HepG2 (cell line): ENCODE data around the gene ST6GAL2. TPM values are rescaled to one million over a fixed set of nuclear protein-coding genes. Genes with fewer than 3 reads are reported as not detected.

Experiments
- ATAC-seq: fragments of 200-7000 bp; cut with Tn5 transposase; 3 replicates; pipeline ENCODE4 v1.9.1; 2020; ENCODE audit warnings: mild to moderate bottlenecking, moderate library complexity
- Bru-seq: library from RNA; stranded (reverse); fragments of 400-500 nt; gene quantifications from one replicate; lab custom pipeline; 2021; lab: Mats Ljungman, UMichigan
- BruChase-seq, 2 experiments: library from RNA; stranded (reverse); fragments of 400-500 nt; gene quantifications; one replicate each; lab custom pipeline; 2021; lab: Mats Ljungman, UMichigan
- BruUV-seq: library from RNA; stranded (reverse); fragments of 400-500 nt; replicated peaks from 2 replicates; lab custom pipeline; 2021; lab: Mats Ljungman, UMichigan
- CTCF ChIA-PET: fragments of 300-600 bp; formaldehyde crosslinking; extraction: SDS; loops from one replicate; lab custom pipeline; 2021; ENCODE audit warnings: low total read pairs, inconsistent platforms, low intra/inter-chr PET ratio; lab: Yijun Ruan, JAX
- POLR2A ChIA-PET: fragments of 350-600 bp; sonication (Branson Sonifier 250); formaldehyde crosslinking; loops from one replicate; lab custom pipeline; 2020; ENCODE audit warnings: antibody characterized with exemption, inconsistent platforms; lab: Yijun Ruan, JAX
- DNase-seq: peaks from one replicate; pipeline ENCODE4 v3.0.0-alpha.2; 2015; ENCODE audit warnings: low spot score
- FAIRE-seq: peaks from 3 replicates; lab custom pipeline; 2011; peaks lifted over from hg19 to GRCh38; lab: Jason Lieb, UNC
- H2AFZ ChIP-seq: one replicate; pipeline ENCODE4 v1.6.1; 2011; ENCODE audit warnings: low read length, inconsistent platforms
- H3K27ac ChIP-seq: fragments of 300-600 bp; 3 replicates; pipeline ENCODE4 v1.8.0; 2011; ENCODE audit warnings: mixed run types, mild to moderate bottlenecking, mixed read lengths, low read length, inconsistent platforms; ENCODE audit not compliant: insufficient read depth; ENCODE audit errors: extremely low read length
- H3K27me3 ChIP-seq, 2 experiments: fragments of 200-600 bp in 1 of 2; 2 replicates in 1 of 2; 3 replicates in 1 of 2; pipeline versions ENCODE4 v1.6.0 to v1.8.0; 2011; ENCODE audit warnings: low read length in 2 of 2, mild to moderate bottlenecking in 2 of 2, moderate library complexity in 2 of 2, inconsistent platforms in 1 of 2; ENCODE audit not compliant: insufficient read depth in 2 of 2, control insufficient read depth in 1 of 2
- H3K36me3 ChIP-seq, 2 experiments: fragments of 200-600 bp in 1 of 2; replicated peaks in 1 of 2; 2 replicates in 1 of 2; 3 replicates in 1 of 2; pipeline versions ENCODE4 v1.5.1 to v1.8.0; 2011; ENCODE audit warnings: low read length in 2 of 2, inconsistent platforms in 1 of 2; ENCODE audit not compliant: insufficient read depth in 2 of 2, control insufficient read depth in 1 of 2
- H3K4me1 ChIP-seq: 2 replicates; pipeline ENCODE4 v1.5.1; 2012; ENCODE audit warnings: low read length, inconsistent platforms; ENCODE audit not compliant: insufficient read depth
- H3K4me2 ChIP-seq: 2 replicates; pipeline ENCODE4 v1.6.0; 2011; ENCODE audit warnings: low read depth, low read length, inconsistent platforms
- H3K4me3 ChIP-seq, 3 experiments: fragments of 200-600 bp in 1 of 3; sonication (generic), shearing (Covaris generic) in 1 of 3; replicated peaks in 1 of 3; 2 replicates each; pipeline ENCODE4 v1.5.1; 2011 to 2016; ENCODE audit warnings: low read length in 3 of 3, inconsistent platforms in 2 of 3, low read depth in 2 of 3, mild to moderate bottlenecking in 2 of 3, control low read depth in 1 of 3, mixed read lengths in 1 of 3; ENCODE audit not compliant: insufficient read depth in 1 of 3
- H3K79me2 ChIP-seq: one replicate; pipeline ENCODE4 v1.6.1; 2011; ENCODE audit warnings: low read length, inconsistent platforms; ENCODE audit not compliant: insufficient read depth
- H3K9ac ChIP-seq: 2 replicates; pipeline ENCODE4 v1.6.0; 2011; ENCODE audit warnings: mild to moderate bottlenecking, low read depth, low read length, inconsistent platforms; ENCODE audit not compliant: insufficient read depth
- H3K9me3 ChIP-seq: 2 replicates; pipeline ENCODE4 v1.5.1; 2012; ENCODE audit warnings: mild to moderate bottlenecking, low read length
- H4K20me1 ChIP-seq: 2 replicates; pipeline ENCODE4 v1.6.0; 2011; ENCODE audit warnings: inconsistent platforms, mild to moderate bottlenecking, low read length, moderate library complexity; ENCODE audit not compliant: insufficient read depth
- DNMT1 ChIP-seq: sonication (generic); formaldehyde crosslinking; IDR thresholded peaks from 2 replicates; pipeline ENCODE4 v1.5.1; 2020; ENCODE audit warnings: mild to moderate bottlenecking, missing genetic modification reagents
- IKZF5 ChIP-seq: IDR thresholded peaks from 2 replicates; pipeline ENCODE4 v1.6.1; 2018; ENCODE audit warnings: missing genetic modification reagents, mild to moderate bottlenecking, missing compliant biosample characterization
- PHF21A ChIP-seq: sonication (generic); formaldehyde crosslinking; IDR thresholded peaks from 2 replicates; pipeline ENCODE4 v1.5.0; 2020; ENCODE audit warnings: mild to moderate bottlenecking, missing genetic modification reagents
- U2AF2 ChIP-seq: fragments of 200-400 bp; formaldehyde crosslinking; IDR thresholded peaks from 2 replicates; pipeline ENCODE4 v1.6.1; 2017; ENCODE audit warnings: low read depth, mild to moderate bottlenecking, low read length
- ZNF296 ChIP-seq: sonication (generic); formaldehyde crosslinking; conservative IDR thresholded peaks from 2 replicates; pipeline ENCODE4 v1.5.0; 2020; ENCODE audit warnings: mild to moderate bottlenecking, missing genetic modification reagents
- ZXDC ChIP-seq: sonication (generic); formaldehyde crosslinking; IDR thresholded peaks from 2 replicates; pipeline ENCODE4 v1.5.0; 2020; ENCODE audit warnings: mild to moderate bottlenecking, missing genetic modification reagents
- WGBS: methylation state at CpG from one replicate; pipeline ENCODE4 v1.1.6; 2017; ENCODE audit warnings: low lambda C conversion rate; 5-methylcytosine and 5-hydroxymethylcytosine counted together
- in situ Hi-C: cut with HindIII; loops from 2 replicates; pipeline ENCODE4 v1.10.0; 2017; ENCODE audit warnings: low pct_unique_long_range_greater_than_20kb; ENCODE audit not compliant: extremely low pct_ligation_motif_present
- intact Hi-C: fragments of 100-400 bp; cut with micrococcal nuclease; formaldehyde crosslinking; loops from one replicate; pipeline ENCODE4 v1.10.0; 2022; ENCODE audit not compliant: unreplicated experiment
- long read RNA-seq, 2 experiments: library from RNA in 1 of 2; library from polyadenylated mRNA in 1 of 2; stranded (forward) in 1 of 2; unstranded in 1 of 2; transcript quantifications; one replicate each; pipeline ENCODE4 v2.0.0, GENCODE V29; 2019 to 2022
- polyA minus RNA-seq, 3 experiments: library from RNA; depleted of rRNA, polyadenylated mRNA; stranded (reverse); fragments of >200 nt; gene quantifications; 2 replicates each; pipeline ENCODE4 v1.2.3, GENCODE V29; 2011; ENCODE audit warnings: low replicate concordance in 1 of 3
- polyA plus RNA-seq, 8 experiments: library from polyadenylated mRNA; depleted of rRNA in 3 of 8; stranded (reverse) in 7 of 8; unstranded in 1 of 8; fragments of >200 nt; fragmentation: Illumina TruSeq in 4 of 8; extraction: Trizol in 4 of 8; gene quantifications; 2 replicates each; pipeline versions ENCODE4 v1.2.1 to v1.2.3, GENCODE V29; 2011 to 2016; ENCODE audit warnings: low read depth in 4 of 8, missing spikeins in 1 of 8, mixed read lengths in 1 of 8; ENCODE audit not compliant: insufficient read depth in 1 of 8
- total RNA-seq, 5 experiments: library from RNA; depleted of rRNA; stranded (reverse); fragments of >200 nt; fragmentation: Illumina TruSeq; extraction: Trizol; gene quantifications; 2 replicates each; pipeline ENCODE4 v1.2.3, GENCODE V29; 2016; ENCODE audit warnings: low read depth in 1 of 5
- TF ChIP-seq, protein P1 (sequence below): sonication (generic); formaldehyde crosslinking; IDR thresholded peaks from 2 replicates; pipeline ENCODE4 v1.4.0; 2020; ENCODE audit warnings: missing genetic modification reagents

Gene ST6GAL2
- total RNA-seq (2016; rRNA removed; fragmentation: Illumina TruSeq; extraction: Trizol) (not detected in 2 replicates), polyA plus RNA-seq (2011; rRNA removed) (not detected in 2 replicates), polyA minus RNA-seq (2011; rRNA and poly(A)+ RNA removed; ENCODE audit: low replicate concordance) (not detected in 2 replicates), Bru-seq, nascent RNA (percentile 1 among the genes with signal in this experiment), BruChase-seq, experiment 1, labeled RNA remaining after a 6-hour chase (not detected), BruChase-seq, experiment 2, labeled RNA remaining after a 2-hour chase (percentile 3 among the genes with signal in this experiment)
- total RNA-seq (2016; cell fraction: cytosol; rRNA removed; fragmentation: Illumina TruSeq; extraction: Trizol; ENCODE audit: low read depth): not detected in 2 replicates
- total RNA-seq (2016; cell fraction: insoluble cytoplasmic fraction; rRNA removed; fragmentation: Illumina TruSeq; extraction: Trizol): not detected in 2 replicates
- total RNA-seq (2016; cell fraction: membrane; rRNA removed; fragmentation: Illumina TruSeq; extraction: Trizol): not detected in 2 replicates
- not detected in 2 replicates for total RNA-seq (2016; cell fraction: nucleus; rRNA removed; fragmentation: Illumina TruSeq; extraction: Trizol)
- not detected in 2 replicates for polyA plus RNA-seq (2011; cell fraction: cytosol; rRNA removed)
- polyA plus RNA-seq (2011; cell fraction: nucleus; rRNA removed): not detected in 2 replicates
- polyA plus RNA-seq (2012): not detected in 2 replicates
- not detected in 2 replicates for polyA plus RNA-seq (2016; cell fraction: cytosol; fragmentation: Illumina TruSeq; extraction: Trizol; ENCODE audit: low read depth)
- polyA plus RNA-seq (2016; cell fraction: insoluble cytoplasmic fraction; fragmentation: Illumina TruSeq; extraction: Trizol; ENCODE audit: low read depth): not detected in 2 replicates
- not detected in 2 replicates for polyA plus RNA-seq (2016; cell fraction: membrane; fragmentation: Illumina TruSeq; extraction: Trizol; ENCODE audit: low read depth)
- not detected in 2 replicates for polyA plus RNA-seq (2016; cell fraction: nucleus; fragmentation: Illumina TruSeq; extraction: Trizol; ENCODE audit: insufficient read depth, low read depth)
- not detected in 2 replicates for polyA minus RNA-seq (2011; cell fraction: cytosol; rRNA and poly(A)+ RNA removed)
- polyA minus RNA-seq (2011; cell fraction: nucleus; rRNA and poly(A)+ RNA removed): not detected in 2 replicates
- long read RNA-seq, experiment 1: 0 reads
- long read RNA-seq, experiment 2: 0 reads

DNA sequence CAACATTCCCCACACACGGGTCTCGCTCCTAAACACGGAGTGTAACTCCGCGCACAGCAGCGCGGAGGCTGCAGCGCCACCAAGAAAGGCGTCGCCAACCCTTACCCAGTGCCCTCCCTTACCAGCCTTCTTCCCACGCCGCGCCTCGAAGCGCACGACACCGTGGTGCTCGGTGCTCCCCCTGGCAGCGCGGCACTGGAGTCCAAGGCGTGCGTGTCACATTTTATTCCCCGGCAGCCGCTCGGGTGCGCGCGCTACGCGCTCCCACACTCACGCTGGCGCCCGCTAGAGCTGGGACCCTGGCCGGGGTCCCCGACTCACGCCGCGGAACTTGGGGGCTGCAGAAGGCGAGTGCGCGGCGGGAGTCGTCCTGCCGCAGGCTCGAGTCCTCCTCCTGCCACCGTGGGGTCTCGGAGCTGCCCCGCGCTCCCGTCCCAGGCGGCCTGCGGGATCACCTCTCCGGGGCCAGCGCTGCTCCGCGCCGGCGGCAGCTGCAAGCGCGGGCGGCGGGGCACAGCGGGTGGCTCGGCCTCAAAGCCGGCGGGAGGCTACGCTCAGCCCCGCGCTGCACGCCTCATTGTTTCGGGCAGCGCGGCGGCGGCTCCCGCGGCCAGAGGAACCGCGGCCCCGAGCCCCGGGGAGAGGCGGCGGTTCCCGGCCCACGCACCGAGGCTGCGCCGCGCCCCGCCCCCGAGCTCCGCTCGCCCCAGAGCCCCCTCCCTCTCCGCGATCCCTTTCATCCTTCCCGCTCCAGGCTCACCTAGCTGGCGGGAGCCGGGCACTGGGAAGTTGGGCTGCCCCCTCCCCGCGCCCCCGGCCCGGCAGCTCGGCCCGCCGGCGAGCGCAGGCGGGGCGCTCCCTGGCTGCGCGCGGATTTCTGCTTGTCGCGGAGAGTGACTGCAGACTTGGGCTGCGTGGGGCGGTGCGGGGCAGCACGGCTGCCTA, at the start of gene ST6GAL2:
Gene ST6GAL2, minus strand, starts transcription at position 197 of the 945 bp plus-strand sequence. CDS start 42,190 bp downstream, outside the sequence.
- peak; percentile 78 for ATAC-seq

More for the DNA sequence above, at the start of gene ST6GAL2:
- 44% methylated on average over 96 of the region's 118 CpGs for WGBS
- H4K20me1 ChIP-seq: no peaks in the 10 kb centered on the region
- intact Hi-C loops: no loop called here
- H3K79me2 ChIP-seq: no peaks in the 10 kb centered on the region
- no peak within 1 kb of the TSS for H3K27ac ChIP-seq
- H3K4me1 ChIP-seq: no peaks in the 10 kb centered on the region
- ChIA-PET POLR2A (no interaction called here), CTCF (no interaction called here)
- H3K9ac ChIP-seq: no peak within 1 kb of the TSS
- in situ Hi-C loops: no loop called here
- peak within 1 kb of the TSS; percentile 19; the same call in 1 of the 2 replicates for H3K4me2 ChIP-seq
- TF ChIP-seq ZNF296 (CRISPR knock-in tag) (no peak), DNMT1 (CRISPR knock-in tag) (0 out of 2 replicates have a peak, but pooled peaks have one; percentile 37), PHF21A (no peak), IKZF5 (CRISPR knock-in tag) (no peak), ZXDC (CRISPR knock-in tag) (no peak), U2AF2 (no peak)
- TF ChIP-seq, protein P1, sequence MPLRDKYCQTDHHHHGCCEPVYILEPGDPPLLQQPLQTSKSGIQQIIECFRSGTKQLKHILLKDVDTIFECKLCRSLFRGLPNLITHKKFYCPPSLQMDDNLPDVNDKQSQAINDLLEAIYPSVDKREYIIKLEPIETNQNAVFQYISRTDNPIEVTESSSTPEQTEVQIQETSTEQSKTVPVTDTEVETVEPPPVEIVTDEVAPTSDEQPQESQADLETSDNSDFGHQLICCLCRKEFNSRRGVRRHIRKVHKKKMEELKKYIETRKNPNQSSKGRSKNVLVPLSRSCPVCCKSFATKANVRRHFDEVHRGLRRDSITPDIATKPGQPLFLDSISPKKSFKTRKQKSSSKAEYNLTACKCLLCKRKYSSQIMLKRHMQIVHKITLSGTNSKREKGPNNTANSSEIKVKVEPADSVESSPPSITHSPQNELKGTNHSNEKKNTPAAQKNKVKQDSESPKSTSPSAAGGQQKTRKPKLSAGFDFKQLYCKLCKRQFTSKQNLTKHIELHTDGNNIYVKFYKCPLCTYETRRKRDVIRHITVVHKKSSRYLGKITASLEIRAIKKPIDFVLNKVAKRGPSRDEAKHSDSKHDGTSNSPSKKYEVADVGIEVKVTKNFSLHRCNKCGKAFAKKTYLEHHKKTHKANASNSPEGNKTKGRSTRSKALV (CRISPR knock-in tag): peak; percentile 88
- no TSS peak for BruUV-seq
- no peaks in the 10 kb centered on the region for H3K36me3 ChIP-seq
- peaks cover 0 to 7% of the 10 kb centered on the region in 2 experiments; a peak in 1 of 5 replicates for H3K27me3 ChIP-seq
- DNase-seq (no peak), FAIRE-seq (no peak)
- H2AFZ ChIP-seq: no peak within 1 kb of the TSS
- peak within 1 kb of the TSS in 1 of 3 experiments; percentile 15; a peak in 1 of 6 replicates for H3K4me3 ChIP-seq
- no peaks in the 10 kb centered on the region for H3K9me3 ChIP-seq
